DND-41 (cell line): ENCODE measurements around the gene LCE3A.

Experiments used
- ATAC-seq: fragments of 200-7000 bp; cut with Tn5 transposase; 3 replicates; pipeline ENCODE4 v1.9.1; 2021; ENCODE audit warnings: low read depth; ENCODE audit not compliant: insufficient read depth
- DNase-seq: peaks from one replicate; pipeline ENCODE4 v3.0.0-alpha.2; 2020
- H2AFZ ChIP-seq: 2 replicates; pipeline ENCODE4 v1.6.0; 2012; ENCODE audit warnings: low read depth, low read length
- H3K27ac ChIP-seq: 2 replicates; pipeline ENCODE4 v1.5.1; 2012; ENCODE audit warnings: low read length, inconsistent platforms
- H3K27me3 ChIP-seq: fragments of 200-600 bp; sonication (generic); 2 replicates; pipeline ENCODE4 v1.6.0; 2012; ENCODE audit warnings: low read length, mild to moderate bottlenecking, inconsistent platforms; ENCODE audit not compliant: insufficient read depth, poor library complexity
- H3K36me3 ChIP-seq: 2 replicates; pipeline ENCODE4 v1.5.1; 2012; ENCODE audit warnings: low read length, inconsistent platforms; ENCODE audit not compliant: insufficient read depth
- H3K4me1 ChIP-seq: 2 replicates; pipeline ENCODE4 v1.5.1; 2012; ENCODE audit warnings: mild to moderate bottlenecking, low read length; ENCODE audit not compliant: insufficient read depth
- H3K4me2 ChIP-seq: 2 replicates; pipeline ENCODE4 v1.6.0; 2012; ENCODE audit warnings: mild to moderate bottlenecking, moderate library complexity, low read length, inconsistent platforms; ENCODE audit not compliant: insufficient read depth
- H3K4me3 ChIP-seq, 2 experiments: fragments of 200-600 bp in 1 of 2; shearing (Covaris generic) in 1 of 2; 2 replicates each; pipeline ENCODE4 v1.5.1; 2012 to 2016; ENCODE audit warnings: inconsistent platforms in 2 of 2, low read length in 2 of 2, mild to moderate bottlenecking in 2 of 2, low read depth in 1 of 2, moderate library complexity in 1 of 2
- H3K79me2 ChIP-seq: 2 replicates; pipeline ENCODE4 v1.6.0; 2012; ENCODE audit warnings: low read length, inconsistent platforms; ENCODE audit not compliant: insufficient read depth
- H3K9ac ChIP-seq: 2 replicates; pipeline ENCODE4 v1.6.0; 2012; ENCODE audit warnings: low read depth, mild to moderate bottlenecking, inconsistent platforms, low read length, moderate library complexity
- H3K9me3 ChIP-seq: 2 replicates; pipeline ENCODE4 v1.5.1; 2012; ENCODE audit warnings: low read length, moderate library complexity, mild to moderate bottlenecking, inconsistent platforms; ENCODE audit not compliant: insufficient read depth, severe bottlenecking
- H4K20me1 ChIP-seq: 2 replicates; pipeline ENCODE4 v1.6.0; 2012; ENCODE audit warnings: low read length; ENCODE audit not compliant: insufficient read depth
- EZH2 ChIP-seq: IDR thresholded peaks from 3 replicates; pipeline ENCODE4 v1.6.1; 2012; ENCODE audit warnings: borderline replicate concordance, low read depth, mild to moderate bottlenecking, moderate library complexity, low read length, inconsistent platforms; ENCODE audit not compliant: severe bottlenecking
- TF ChIP-seq, protein P1 (sequence below): IDR thresholded peaks from 2 replicates; pipeline ENCODE4 v1.5.1; 2012; ENCODE audit warnings: borderline replicate concordance, low read length, moderate library complexity, mild to moderate bottlenecking; ENCODE audit not compliant: poor library complexity, severe bottlenecking; ENCODE audit errors: extremely low read depth

The LCE3A gene

GRCh38 chr1:152646656-152647055 is 23.8 kb upstream of the LCE3A start:
- Histone ChIP-seq H3K9me3 (no peaks in the 10 kb centered on the region), H3K4me1 (no peaks in the 10 kb centered on the region), H3K4me2 (no peak overlapping the region), H3K27ac (no peak overlapping the region), H3K79me2 (no peaks in the 10 kb centered on the region), H4K20me1 (no peaks in the 10 kb centered on the region), H3K9ac (no peak overlapping the region), H3K27me3 (peaks cover 16% of the 10 kb centered on the region), H3K36me3 (no peaks in the 10 kb centered on the region), H3K4me3 (no peak overlapping the region), H2AFZ (no peak overlapping the region)
- DNase-seq (no peak), ATAC-seq (no peak)
- TF ChIP-seq, protein P1, sequence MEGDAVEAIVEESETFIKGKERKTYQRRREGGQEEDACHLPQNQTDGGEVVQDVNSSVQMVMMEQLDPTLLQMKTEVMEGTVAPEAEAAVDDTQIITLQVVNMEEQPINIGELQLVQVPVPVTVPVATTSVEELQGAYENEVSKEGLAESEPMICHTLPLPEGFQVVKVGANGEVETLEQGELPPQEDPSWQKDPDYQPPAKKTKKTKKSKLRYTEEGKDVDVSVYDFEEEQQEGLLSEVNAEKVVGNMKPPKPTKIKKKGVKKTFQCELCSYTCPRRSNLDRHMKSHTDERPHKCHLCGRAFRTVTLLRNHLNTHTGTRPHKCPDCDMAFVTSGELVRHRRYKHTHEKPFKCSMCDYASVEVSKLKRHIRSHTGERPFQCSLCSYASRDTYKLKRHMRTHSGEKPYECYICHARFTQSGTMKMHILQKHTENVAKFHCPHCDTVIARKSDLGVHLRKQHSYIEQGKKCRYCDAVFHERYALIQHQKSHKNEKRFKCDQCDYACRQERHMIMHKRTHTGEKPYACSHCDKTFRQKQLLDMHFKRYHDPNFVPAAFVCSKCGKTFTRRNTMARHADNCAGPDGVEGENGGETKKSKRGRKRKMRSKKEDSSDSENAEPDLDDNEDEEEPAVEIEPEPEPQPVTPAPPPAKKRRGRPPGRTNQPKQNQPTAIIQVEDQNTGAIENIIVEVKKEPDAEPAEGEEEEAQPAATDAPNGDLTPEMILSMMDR: no peak
- no peak for TF ChIP-seq EZH2

DNA sequence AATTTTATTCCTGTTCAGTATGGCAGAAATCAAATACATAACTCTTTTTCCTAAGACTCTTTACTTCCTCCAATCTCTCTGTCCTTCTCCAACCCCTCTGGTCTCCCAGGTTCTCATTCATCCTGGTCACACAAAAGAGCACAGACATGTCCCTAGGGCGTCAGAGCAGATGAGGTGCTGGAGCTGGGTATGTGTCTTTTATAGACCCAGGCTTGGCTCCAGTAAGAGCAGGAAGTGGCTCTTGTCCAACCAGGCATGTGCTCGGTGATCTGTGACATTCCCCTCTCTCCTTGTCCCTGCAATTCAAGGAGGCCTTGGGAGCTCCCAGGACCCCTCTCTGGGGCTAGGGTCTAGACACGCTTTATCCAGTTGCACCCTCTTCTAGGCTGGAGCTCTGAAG is 22.2 kb upstream of the LCE3A start:
- no peak for DNase-seq
- TF ChIP-seq EZH2: no peak
- TF ChIP-seq, protein P1: no peak
- H2AFZ ChIP-seq: no peak overlapping the region
- H3K4me1 ChIP-seq: no peaks in the 10 kb centered on the region
- no peaks in the 10 kb centered on the region for H3K79me2 ChIP-seq
- H3K27me3 ChIP-seq: peaks cover 16% of the 10 kb centered on the region
- no peak overlapping the region for H3K4me2 ChIP-seq
- H3K9me3 ChIP-seq: no peaks in the 10 kb centered on the region
- no peaks in the 10 kb centered on the region for H4K20me1 ChIP-seq
- H3K36me3 ChIP-seq: no peaks in the 10 kb centered on the region
- H3K27ac ChIP-seq: no peak overlapping the region
- ATAC-seq: no peak
- H3K4me3 ChIP-seq: no peak overlapping the region
- no peak overlapping the region for H3K9ac ChIP-seq

- H2AFZ ChIP-seq: no peak overlapping the region
- no peak overlapping the region for H3K4me3 ChIP-seq
- no peaks in the 10 kb centered on the region for H3K79me2 ChIP-seq
- H3K27ac ChIP-seq: no peak overlapping the region
- H4K20me1 ChIP-seq: no peaks in the 10 kb centered on the region
- DNase-seq (no peak), ATAC-seq (no peak)
- no peaks in the 10 kb centered on the region for H3K4me1 ChIP-seq
- H3K36me3 ChIP-seq: no peaks in the 10 kb centered on the region
- H3K9ac ChIP-seq: no peak overlapping the region
- H3K9me3 ChIP-seq: no peaks in the 10 kb centered on the region
- H3K4me2 ChIP-seq: no peak overlapping the region
- H3K27me3 ChIP-seq: peaks cover 12% of the 10 kb centered on the region
- TF ChIP-seq EZH2: no peak
- TF ChIP-seq, protein P1: no peak
Measured at GRCh38 chr1:152643945-152644344, 21.0 kb upstream of the LCE3A start.

DNA sequence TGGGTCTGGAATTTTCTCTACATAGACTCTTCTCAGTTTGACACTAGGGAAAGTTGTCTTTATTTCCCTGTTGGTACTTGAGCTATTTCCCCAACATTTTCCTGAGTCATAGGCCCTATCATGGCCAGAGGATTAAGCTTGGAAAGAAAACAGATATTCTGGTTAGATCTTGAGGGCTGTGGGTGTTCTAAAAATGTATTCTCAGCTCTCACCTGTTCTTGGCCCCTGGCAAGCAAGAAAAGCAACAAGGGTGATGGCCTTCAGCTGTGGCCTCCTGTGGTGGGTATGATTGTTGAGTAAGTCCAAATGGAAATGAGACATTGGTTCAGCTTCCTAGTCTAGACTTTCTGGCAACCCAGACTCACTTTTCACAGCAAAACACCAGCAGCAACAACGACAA is 17.4 kb upstream of the LCE3A start:
- Histone ChIP-seq H3K4me1 (no peaks in the 10 kb centered on the region), H3K9me3 (no peaks in the 10 kb centered on the region), H3K9ac (no peak overlapping the region), H4K20me1 (no peaks in the 10 kb centered on the region), H3K4me3 (no peak overlapping the region), H3K4me2 (no peak overlapping the region), H3K27me3 (peaks cover 6% of the 10 kb centered on the region), H3K79me2 (no peaks in the 10 kb centered on the region), H3K36me3 (no peaks in the 10 kb centered on the region), H2AFZ (no peak overlapping the region), H3K27ac (no peak overlapping the region)
- no peak for TF ChIP-seq EZH2
- TF ChIP-seq, protein P1: no peak
- DNase-seq (no peak), ATAC-seq (no peak)
